ENCODE measurements around the gene WDR7.
"Not testable (repeated sequence)": the region's sequence is repeated elsewhere in the genome, so short reads cannot be mapped to it uniquely, and the experiment has no call there.

Gene WDR7

GRCh38 chr18:56650944-56651770 is at the start of gene WDR7:
Gene WDR7 (plus strand): TSS chr18:56651359. CDS start chr18:56672516, 21,157 bp downstream.
- DNase-seq = peak; percentile 79 to 95

DNA sequence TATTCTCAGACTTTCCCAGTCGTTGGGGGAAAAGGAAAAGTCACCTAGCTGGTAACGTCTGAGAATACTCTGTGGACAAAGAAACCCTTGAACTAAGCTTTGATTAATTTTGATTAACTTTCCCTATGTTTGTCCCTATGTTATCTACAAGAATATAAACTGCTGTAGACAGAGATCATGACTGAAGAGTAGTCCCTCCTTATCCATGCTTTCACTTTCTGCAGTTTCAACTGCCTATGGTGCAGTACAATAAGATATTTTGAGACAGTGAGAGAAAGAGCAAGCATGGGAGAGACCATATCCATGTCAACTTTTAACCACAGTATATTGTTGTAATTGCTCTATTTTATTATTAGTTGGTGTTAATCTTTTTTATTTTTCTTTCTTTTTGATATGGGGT is 44.5 kb upstream of the WDR7 start:
- DNase-seq = no peak

DNA sequence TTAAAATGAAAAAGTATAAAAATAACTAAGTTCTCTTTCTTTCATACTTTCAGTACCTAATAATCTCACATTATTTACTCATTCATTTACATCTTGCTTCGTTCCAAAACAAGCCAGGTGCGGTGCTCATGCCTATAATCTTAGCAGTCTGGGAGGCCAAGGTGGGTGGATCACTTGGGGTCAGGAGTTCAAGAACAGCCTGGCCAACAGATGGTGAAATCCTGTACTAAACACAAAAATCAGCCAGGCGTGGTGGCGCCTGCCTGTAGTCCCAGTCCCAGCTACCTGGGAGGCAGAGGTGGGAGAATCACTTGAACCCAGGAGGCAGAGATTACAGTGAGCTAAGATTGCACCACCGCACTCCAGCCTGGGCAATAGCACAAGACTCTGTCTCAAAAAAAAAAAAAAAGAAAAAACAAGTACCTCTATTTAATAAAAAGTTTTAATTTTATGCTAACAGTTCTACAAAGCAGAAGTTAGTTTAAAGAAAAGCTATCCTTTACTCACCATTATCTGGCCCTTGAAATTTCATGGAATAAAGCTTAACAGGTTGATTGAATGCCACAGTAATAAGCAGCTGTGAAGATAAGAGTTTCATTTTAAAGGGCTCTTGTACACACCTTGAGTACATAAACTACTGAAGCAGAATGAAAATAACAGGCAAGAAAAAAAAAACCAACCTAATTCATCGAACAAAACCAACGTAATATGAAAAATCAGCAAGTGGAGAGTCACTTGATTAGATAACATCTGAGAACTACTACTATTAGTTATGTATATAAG is 35.2 kb upstream of the WDR7 start:
- DNase-seq = peak in 1 of 2 experiments; percentile 20

DNA sequence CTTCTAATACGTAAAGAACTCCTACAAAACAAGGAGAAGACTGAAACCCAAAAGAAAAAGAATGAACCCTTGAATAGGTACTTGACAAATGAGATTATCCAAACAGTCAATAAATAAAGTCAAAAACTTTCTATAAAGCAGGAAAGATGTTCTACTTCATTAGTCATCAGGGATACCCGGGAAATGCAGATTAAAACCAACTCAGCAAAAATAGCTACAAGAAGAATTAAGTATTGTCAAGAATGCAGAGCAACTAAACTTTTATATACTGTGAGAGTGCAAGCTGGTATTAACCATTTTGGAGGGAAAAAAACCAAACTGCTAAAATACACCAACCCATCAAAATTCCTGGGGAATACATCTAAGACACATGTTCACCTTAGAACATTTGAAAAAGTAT is 23.2 kb upstream of the WDR7 start:
- no peak for DNase-seq

GRCh38 chr18:56632070-56633022 is 18.8 kb upstream of the WDR7 start:
- DNase-seq = no peak

GRCh38 chr18:56635007-56635406 is 16.2 kb upstream of the WDR7 start:
- DNase-seq = no peak

- DNase-seq = no peak
Observed at GRCh38 chr18:56637176-56637575, 14.0 kb upstream of the WDR7 start.

DNA sequence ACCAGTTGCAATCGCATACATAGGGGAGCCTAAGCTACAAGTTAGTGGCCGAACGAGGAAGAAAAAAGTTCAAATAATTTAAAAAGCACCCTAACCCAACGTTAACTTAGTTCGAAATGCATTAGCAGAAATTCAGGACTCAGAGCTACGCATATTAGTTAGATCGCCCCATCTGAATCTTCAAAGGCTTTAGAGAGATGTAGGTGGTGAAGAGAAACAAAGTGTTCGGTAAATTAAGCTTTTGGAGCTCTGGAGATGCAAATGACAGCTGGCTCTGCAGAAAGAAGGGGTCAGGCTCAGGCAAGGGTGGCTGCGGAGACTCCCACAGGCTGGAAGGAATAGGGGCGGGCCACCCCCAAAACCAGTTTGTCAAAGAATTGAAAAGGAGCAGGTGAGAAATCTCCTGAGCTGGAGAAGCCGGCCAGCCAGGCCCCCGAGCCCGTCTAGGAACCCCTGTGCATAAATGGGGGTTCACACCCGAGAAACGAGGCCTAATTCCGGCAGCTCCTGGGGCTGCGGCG is 13.4 kb upstream of the WDR7 start:
- no peak for DNase-seq

DNA sequence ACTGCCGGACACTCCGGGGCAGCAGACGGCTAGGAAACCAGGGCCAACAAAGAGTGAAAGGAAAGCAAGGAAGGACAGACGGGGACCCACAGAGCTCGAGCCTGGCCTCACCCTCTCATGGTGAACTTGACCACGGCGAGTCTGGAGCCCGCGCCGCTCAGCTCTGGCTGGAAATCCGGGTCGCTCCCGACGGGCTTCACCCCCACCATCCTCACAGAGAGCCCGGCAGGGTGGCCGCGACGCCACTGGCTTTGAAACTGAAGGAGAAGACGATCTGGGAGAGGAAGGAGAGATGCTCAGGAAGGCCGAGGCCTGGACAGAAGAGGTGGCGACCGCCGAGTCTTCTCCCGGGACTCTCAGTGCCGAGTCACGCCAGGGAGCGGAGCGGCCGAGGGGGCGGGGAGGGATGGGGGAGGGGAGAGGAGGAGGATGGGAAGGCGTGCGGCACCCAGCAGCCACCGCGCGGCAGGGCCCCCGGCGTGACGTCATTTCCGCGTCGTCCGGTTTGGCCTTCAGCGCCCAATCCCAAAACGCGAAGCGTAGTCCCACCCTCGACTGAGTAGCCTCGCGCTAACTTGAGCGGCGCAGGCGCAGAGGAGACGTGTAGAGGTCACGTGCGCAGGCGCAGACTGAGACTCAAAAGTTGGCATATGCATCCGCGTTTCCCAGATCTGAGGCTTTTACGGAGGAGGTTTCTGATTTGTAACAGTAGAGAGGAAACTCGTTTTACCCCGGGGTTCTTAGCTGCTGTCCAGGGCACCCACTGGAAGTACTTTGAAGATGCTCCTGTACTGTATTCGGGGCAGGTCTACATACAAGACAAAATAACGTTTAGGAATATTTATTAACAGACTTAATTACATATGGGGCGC is 12.7 kb upstream of the WDR7 start, which contains the start of gene TXNL1:
TXNL1 (minus strand) TSS at position 361 of the 872 bp plus-strand sequence; CDS start at position 209, 152 bp downstream.
- peak; percentile 91 to 95 for DNase-seq

DNA sequence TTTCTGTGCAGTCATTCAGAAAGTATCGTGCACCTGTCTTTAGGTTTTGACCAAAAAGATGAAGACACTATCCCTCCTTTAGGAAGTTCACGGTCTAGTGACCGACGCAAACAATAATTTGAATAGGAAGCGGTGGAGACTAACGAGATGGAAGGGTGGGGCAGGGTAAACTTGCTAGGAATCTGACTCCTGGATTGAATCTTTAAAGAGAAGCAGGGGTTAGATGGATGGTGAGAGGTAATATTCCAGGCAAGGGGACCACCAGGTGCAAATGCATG is 12.1 kb upstream of the WDR7 start:
- DNase-seq = no peak

- no peak for DNase-seq
Observed at GRCh38 chr18:56639571-56639970, 11.6 kb upstream of the WDR7 start.

GRCh38 chr18:56641714-56642337 is 9.3 kb upstream of the WDR7 start:
- no peak for DNase-seq

GRCh38 chr18:56643381-56643780 is 7.8 kb upstream of the WDR7 start:
- DNase-seq = no peak

DNA sequence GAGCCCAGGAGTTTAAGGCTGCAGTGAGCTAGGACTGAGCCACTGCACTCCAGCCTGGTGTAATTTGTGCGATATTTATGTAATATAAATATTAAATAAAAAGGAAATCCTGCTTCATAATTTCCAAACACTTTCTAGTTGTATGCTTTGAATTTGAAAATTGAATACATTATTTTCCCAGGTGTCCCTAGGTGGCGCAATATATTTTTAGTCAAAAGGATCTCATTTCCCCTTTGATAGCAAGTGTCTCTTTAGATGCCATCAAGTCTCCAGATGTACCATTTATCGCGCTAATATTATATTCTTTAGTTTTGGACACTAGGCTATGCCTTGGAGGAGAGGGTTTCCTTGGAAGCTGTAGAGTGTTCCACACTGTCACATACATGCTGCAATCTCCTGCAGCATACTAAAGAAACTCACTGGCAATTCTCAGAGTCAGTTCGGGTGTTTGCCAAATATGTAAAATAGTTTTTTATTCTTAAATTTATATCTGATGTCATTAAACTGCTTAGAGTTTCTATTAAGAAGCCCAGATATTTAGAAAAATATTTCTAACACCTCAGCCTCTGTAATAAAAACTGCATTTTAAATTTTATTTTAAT is 5.6 kb upstream of the WDR7 start:
- no peak for DNase-seq

DNA sequence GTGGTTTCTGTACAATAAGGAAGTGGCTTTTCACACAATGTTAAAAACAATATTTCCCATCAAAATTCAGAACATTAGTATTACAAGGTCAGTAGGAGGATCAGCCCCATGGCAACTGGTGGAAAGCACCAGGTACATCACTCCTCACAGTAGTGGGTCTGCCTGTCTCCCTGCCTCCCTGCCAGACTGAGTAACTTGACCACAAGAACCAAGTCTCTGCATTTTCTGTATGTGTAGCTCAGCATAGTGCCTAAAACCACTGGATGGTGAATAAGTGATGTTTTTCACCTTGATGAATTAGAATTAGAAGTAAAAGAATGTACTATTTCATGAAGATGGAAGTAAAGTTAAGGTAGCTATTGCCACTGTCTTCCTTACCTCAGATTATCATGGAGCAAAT is 4.1 kb upstream of the WDR7 start:
- DNase-seq = no peak

GRCh38 chr18:56647951-56648893 is 2.9 kb upstream of the WDR7 start:
- no peak for DNase-seq

- DNase-seq = no peak
Observed at GRCh38 chr18:56649996-56650395, 1.2 kb upstream of the WDR7 start.

- DNase-seq = no peak
Observed at GRCh38 chr18:56651771-56652092, 573 bp downstream of the WDR7 start.

GRCh38 chr18:56652802-56653201 is 1.6 kb downstream of the WDR7 start:
- no peak for DNase-seq

DNA sequence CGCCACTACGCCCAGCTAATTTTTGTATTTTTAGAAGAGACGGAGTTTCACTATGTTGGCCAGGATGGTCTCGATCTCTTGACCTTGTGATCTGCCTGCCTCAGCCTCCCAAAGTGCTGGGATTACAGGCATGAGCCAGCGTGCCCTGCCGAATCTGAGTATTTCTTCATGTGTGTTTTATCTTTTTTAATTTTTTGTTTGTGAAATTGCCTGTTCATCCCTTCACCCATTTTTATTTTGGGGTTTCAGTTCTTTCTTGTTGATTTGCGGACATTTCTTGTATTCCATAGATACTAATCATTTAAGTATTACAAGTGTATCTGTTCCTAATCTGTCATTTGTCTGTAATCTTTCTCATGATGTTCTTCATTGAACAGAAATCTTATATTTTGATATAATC is 3.1 kb downstream of the WDR7 start:
- DNase-seq = not testable (repeated sequence)

All from NCI-H187 (cell line).